Chondrocyte (in vitro differentiated cells): ENCODE results near the gene CITED2. TPM values are rescaled to one million over a fixed set of nuclear protein-coding genes. Genes with fewer than 3 reads are reported as not detected.

Experiments used
- DNase-seq: peaks from one replicate; pipeline ENCODE4 v3.0.0; 2021; ENCODE audit warnings: mixed read lengths, low spot score
- H3K27ac Mint-ChIP-seq: one replicate; pipeline ENCODE4 v1.8.0; 2021; ENCODE audit warnings: mild to moderate bottlenecking, moderate library complexity, mixed read lengths; ENCODE audit not compliant: unreplicated experiment
- H3K27me3 Mint-ChIP-seq: 2 replicates; pipeline ENCODE4 v1.8.0; 2021; ENCODE audit warnings: low read depth, mixed read lengths
- H3K36me3 Mint-ChIP-seq: 2 replicates; pipeline ENCODE4 v1.8.0; 2021; ENCODE audit warnings: low read depth, mixed read lengths
- H3K4me1 Mint-ChIP-seq: 2 replicates; pipeline ENCODE4 v1.8.0; 2021; ENCODE audit warnings: low read depth, mild to moderate bottlenecking, mixed read lengths
- H3K4me3 Mint-ChIP-seq: one replicate; pipeline ENCODE4 v1.8.0; 2021; ENCODE audit warnings: mild to moderate bottlenecking, moderate library complexity, mixed read lengths; ENCODE audit not compliant: unreplicated experiment
- H3K9me3 Mint-ChIP-seq: 2 replicates; pipeline ENCODE4 v1.8.0; 2021; ENCODE audit warnings: low read depth, mixed read lengths
- CTCF ChIP-seq: fragments of 200-600 bp; sonication (generic); IDR thresholded peaks from 2 replicates; pipeline ENCODE4 v1.5.0; 2021; ENCODE audit warnings: antibody characterized with exemption, mild to moderate bottlenecking, moderate library complexity
- total RNA-seq: library from RNA; stranded (reverse); gene quantifications from 3 replicates; pipeline ENCODE4 v1.2.1, GENCODE V29; 2021

Gene CITED2
- total RNA-seq, 1 donor from 2014 or later = 233 TPM

- H3K27me3 Mint-ChIP-seq = no peaks in the 10 kb centered on the region
- no peak overlapping the region for H3K27ac Mint-ChIP-seq
Observed at GRCh38 chr6:139394027-139394649, 19.7 kb upstream of the CITED2 start.

GRCh38 chr6:139392794-139393193, 18.3 kb upstream of the CITED2 start:
- Mint-ChIP-seq H3K27me3 (no peaks in the 10 kb centered on the region), H3K36me3 (no peaks in the 10 kb centered on the region), H3K9me3 (no peaks in the 10 kb centered on the region), H3K4me3 (no peak overlapping the region), H3K27ac (no peak overlapping the region), H3K4me1 (peaks cover 8% of the 10 kb centered on the region)
- no peak for TF ChIP-seq CTCF
- DNase-seq = no peak

More at GRCh38 chr6:139394027-139394649, 19.7 kb upstream of the CITED2 start:
- no peak for TF ChIP-seq CTCF
- H3K4me3 Mint-ChIP-seq = no peak overlapping the region
- H3K9me3 Mint-ChIP-seq = no peaks in the 10 kb centered on the region
- DNase-seq = no peak
- H3K4me1 Mint-ChIP-seq = peaks cover 8% of the 10 kb centered on the region
- no peaks in the 10 kb centered on the region for H3K36me3 Mint-ChIP-seq

GRCh38 chr6:139391709-139392108, 17.3 kb upstream of the CITED2 start:
- TF ChIP-seq CTCF = no peak
- peaks cover 8% of the 10 kb centered on the region for H3K4me1 Mint-ChIP-seq
- DNase-seq = no peak
- H3K27ac Mint-ChIP-seq = no peak overlapping the region
- no peaks in the 10 kb centered on the region for H3K9me3 Mint-ChIP-seq
- no peaks in the 10 kb centered on the region for H3K27me3 Mint-ChIP-seq
- no peak overlapping the region for H3K4me3 Mint-ChIP-seq
- H3K36me3 Mint-ChIP-seq = no peaks in the 10 kb centered on the region

- no peak for DNase-seq
- no peaks in the 10 kb centered on the region for H3K27me3 Mint-ChIP-seq
- no peak overlapping the region for H3K27ac Mint-ChIP-seq
- no peak for TF ChIP-seq CTCF
- H3K4me1 Mint-ChIP-seq = peaks cover 8% of the 10 kb centered on the region
- H3K36me3 Mint-ChIP-seq = no peaks in the 10 kb centered on the region
- H3K9me3 Mint-ChIP-seq = no peaks in the 10 kb centered on the region
- no peak overlapping the region for H3K4me3 Mint-ChIP-seq
Observed at GRCh38 chr6:139390447-139390846, 16.0 kb upstream of the CITED2 start.

- Mint-ChIP-seq H3K4me1 (peaks cover 11% of the 10 kb centered on the region), H3K27ac (no peak overlapping the region), H3K4me3 (no peak overlapping the region), H3K27me3 (no peaks in the 10 kb centered on the region), H3K9me3 (no peaks in the 10 kb centered on the region), H3K36me3 (no peaks in the 10 kb centered on the region)
- DNase-seq = no peak
- no peak for TF ChIP-seq CTCF
Observed at GRCh38 chr6:139388384-139388783, 13.9 kb upstream of the CITED2 start.
